GM06990 (cell line): ENCODE data around the gene PALM3.
A peak's percentile ranks its signal among the peaks of the same experiment; 100 is the strongest.

Source experiments
- DNase-seq: peaks from one replicate; pipeline ENCODE4 v3.0.0-alpha.2; 2011; ENCODE audit not compliant: insufficient read length; ENCODE audit errors: extremely low read depth
- H3K27me3 ChIP-seq: replicated peaks from 2 replicates; pipeline ENCODE4 v1.6.0; 2011; ENCODE audit warnings: low read length; ENCODE audit not compliant: control insufficient read depth, insufficient read depth
- H3K36me3 ChIP-seq: 2 replicates; pipeline ENCODE4 v1.5.1; 2011; ENCODE audit warnings: low read length; ENCODE audit not compliant: control insufficient read depth, insufficient read depth
- H3K4me3 ChIP-seq: replicated peaks from 2 replicates; pipeline ENCODE4 v1.5.1; 2011; ENCODE audit warnings: low read depth, mild to moderate bottlenecking, control low read depth, low read length
- CTCF ChIP-seq: IDR thresholded peaks from 2 replicates; pipeline ENCODE4 v1.5.1; 2011; ENCODE audit warnings: low read length, control low read depth, mild to moderate bottlenecking, inconsistent platforms; ENCODE audit not compliant: insufficient read depth, poor library complexity, severe bottlenecking

Gene PALM3

GRCh38 chr19:14063105-14063504, 1.2 kb upstream of the PALM3 start:
- DNase-seq: no peak
- H3K4me3 ChIP-seq: no peak overlapping the region
- TF ChIP-seq CTCF: no peak
- H3K36me3 ChIP-seq: no peaks in the 10 kb centered on the region
- peaks cover 6% of the 10 kb centered on the region for H3K27me3 ChIP-seq

GRCh38 chr19:14062558-14062855, 631 bp upstream of the PALM3 start:
- Histone ChIP-seq H3K36me3 (no peaks in the 10 kb centered on the region), H3K27me3 (peaks cover 6% of the 10 kb centered on the region), H3K4me3 (no peak overlapping the region)
- TF ChIP-seq CTCF: no peak
- no peak for DNase-seq

GRCh38 chr19:14061081-14061749, 661 bp downstream of the PALM3 start:
- no peak for DNase-seq
- no peak for TF ChIP-seq CTCF
- no peak overlapping the region for H3K4me3 ChIP-seq
- H3K36me3 ChIP-seq: no peaks in the 10 kb centered on the region
- H3K27me3 ChIP-seq: peaks cover 6% of the 10 kb centered on the region

GRCh38 chr19:14059652-14060155, 2.2 kb downstream of the PALM3 start:
- Histone ChIP-seq H3K4me3 (no peak overlapping the region), H3K36me3 (no peaks in the 10 kb centered on the region), H3K27me3 (peaks cover 6% of the 10 kb centered on the region)
- TF ChIP-seq CTCF: no peak
- DNase-seq: no peak

- Histone ChIP-seq H3K4me3 (no peak overlapping the region), H3K36me3 (no peaks in the 10 kb centered on the region), H3K27me3 (peaks cover 6% of the 10 kb centered on the region)
- TF ChIP-seq CTCF: peak; percentile 85
- DNase-seq: no peak
Observed at GRCh38 chr19:14059093-14059480, 2.8 kb downstream of the PALM3 start.
